Activated CD8-positive, alpha-beta memory T cell treated with anti-CD3 and anti-CD28 coated beads for 36 hours (primary cell): ENCODE results near the gene B3GALT5. TPM values are rescaled to one million over a fixed set of nuclear protein-coding genes. Genes with fewer than 3 reads are reported as not detected.

Experiments used
- CTCF ChIA-PET: fragments of 350-600 bp; sonication (Branson Sonifier 250); formaldehyde crosslinking; loops from one replicate; lab custom pipeline; 2021; ENCODE audit warnings: antibody characterized with exemption; lab: Charles Lee
- POLR2A ChIA-PET: fragments of 350-600 bp; sonication (Branson Sonifier 250); formaldehyde crosslinking; loops from one replicate; lab custom pipeline; 2021; ENCODE audit warnings: antibody characterized with exemption; lab: Charles Lee
- total RNA-seq, 2 experiments: library from RNA; stranded (reverse); gene quantifications; one replicate each; pipeline ENCODE4 v1.2.3, GENCODE V29; 2021

Gene B3GALT5
- total RNA-seq, 2 experiments from 2014 or later = not detected

- ChIA-PET POLR2A (no interaction called here), CTCF (no interaction called here)
These were observed 25.5 kb downstream of the B3GALT5 start for GRCh38 chr21:39638281-39638680.

- POLR2A ChIA-PET = no interaction called here
- CTCF ChIA-PET = no interaction called here
These were observed 28.0 kb downstream of the B3GALT5 start for GRCh38 chr21:39640754-39641153.

- CTCF ChIA-PET = no interaction called here
These were observed 29.2 kb downstream of the B3GALT5 start for GRCh38 chr21:39641827-39642450.

GRCh38 chr21:39644062-39644560 is 31.4 kb downstream of the B3GALT5 start:
- ChIA-PET CTCF (no interaction called here), POLR2A (no interaction called here)

More at GRCh38 chr21:39641827-39642450, 29.2 kb downstream of the B3GALT5 start:
- POLR2A ChIA-PET = no interaction called here

- ChIA-PET POLR2A (no interaction called here), CTCF (no interaction called here)
These were observed 32.6 kb downstream of the B3GALT5 start for GRCh38 chr21:39645331-39645730.

- ChIA-PET POLR2A (no interaction called here), CTCF (no interaction called here)
These were observed 34.7 kb downstream of the B3GALT5 start for GRCh38 chr21:39647476-39647875.

- ChIA-PET POLR2A (no interaction called here), CTCF (no interaction called here)
These were observed 36.1 kb downstream of the B3GALT5 start for GRCh38 chr21:39648879-39649278.

- CTCF ChIA-PET = no interaction called here
- POLR2A ChIA-PET = no interaction called here
These were observed 36.8 kb downstream of the B3GALT5 start for GRCh38 chr21:39649526-39649925.

- CTCF ChIA-PET = no interaction called here
- POLR2A ChIA-PET = no interaction called here
These were observed 37.6 kb downstream of the B3GALT5 start for GRCh38 chr21:39650306-39650705.

- ChIA-PET CTCF (no interaction called here), POLR2A (no interaction called here)
These were observed 38.1 kb downstream of the B3GALT5 start for GRCh38 chr21:39650801-39651200.

GRCh38 chr21:39651206-39651605 is 38.5 kb downstream of the B3GALT5 start:
- POLR2A ChIA-PET = no interaction called here
- CTCF ChIA-PET = no interaction called here

- ChIA-PET CTCF (no interaction called here), POLR2A (no interaction called here)
These were observed 42.2 kb downstream of the B3GALT5 start for GRCh38 chr21:39654951-39655350.

GRCh38 chr21:39655589-39655988 is 42.8 kb downstream of the B3GALT5 start:
- POLR2A ChIA-PET = no interaction called here
- CTCF ChIA-PET = no interaction called here

- ChIA-PET POLR2A (no interaction called here), CTCF (no interaction called here)
These were observed 43.5 kb downstream of the B3GALT5 start for GRCh38 chr21:39656209-39656608.

- CTCF ChIA-PET = no interaction called here
- POLR2A ChIA-PET = no interaction called here
These were observed 44.5 kb downstream of the B3GALT5 start for GRCh38 chr21:39657091-39657689.

- POLR2A ChIA-PET = no interaction called here
- CTCF ChIA-PET = no interaction called here
These were observed 45.3 kb downstream of the B3GALT5 start for GRCh38 chr21:39658066-39658465.

- ChIA-PET POLR2A (no interaction called here), CTCF (no interaction called here)
These were observed 46.5 kb downstream of the B3GALT5 start for GRCh38 chr21:39659070-39659815.

- CTCF ChIA-PET = no interaction called here
- POLR2A ChIA-PET = no interaction called here
These were observed 47.6 kb downstream of the B3GALT5 start for GRCh38 chr21:39660191-39660980.

- ChIA-PET CTCF (no interaction called here), POLR2A (no interaction called here)
These were observed 48.4 kb downstream of the B3GALT5 start for GRCh38 chr21:39661121-39661520.

GRCh38 chr21:39661740-39662139 is 49.0 kb downstream of the B3GALT5 start:
- ChIA-PET CTCF (no interaction called here), POLR2A (no interaction called here)
